Stomach (tissue), 4 donors: ENCODE measurements around the gene LRRIQ1.

Experiments used
- CTCF ChIP-seq, 7 experiments: fragments of 450-650 bp in 4 of 7; fragments of 200-600 bp in 3 of 7; sonication (generic) in 3 of 7; IDR thresholded peaks; one replicate each; pipeline ENCODE4 v1.5.1; 2016 to 2019; ENCODE audit warnings: antibody characterized with exemption in 7 of 7, control low read depth in 2 of 7, mild to moderate bottlenecking in 1 of 7
- POLR2A ChIP-seq, 4 donors: fragments of 450-650 bp; IDR thresholded peaks; one replicate each; pipeline ENCODE4 v1.6.1; 2016; ENCODE audit warnings: antibody characterized with exemption in 4 of 4, control low read depth in 2 of 4, mild to moderate bottlenecking in 1 of 4, moderate library complexity in 1 of 4
- POLR2AphosphoS5 ChIP-seq, 3 donors: sonication (generic); formaldehyde crosslinking; IDR thresholded peaks; one replicate each; pipeline ENCODE4 v1.6.1; 2016; ENCODE audit warnings: antibody characterized with exemption in 3 of 3

DNA sequence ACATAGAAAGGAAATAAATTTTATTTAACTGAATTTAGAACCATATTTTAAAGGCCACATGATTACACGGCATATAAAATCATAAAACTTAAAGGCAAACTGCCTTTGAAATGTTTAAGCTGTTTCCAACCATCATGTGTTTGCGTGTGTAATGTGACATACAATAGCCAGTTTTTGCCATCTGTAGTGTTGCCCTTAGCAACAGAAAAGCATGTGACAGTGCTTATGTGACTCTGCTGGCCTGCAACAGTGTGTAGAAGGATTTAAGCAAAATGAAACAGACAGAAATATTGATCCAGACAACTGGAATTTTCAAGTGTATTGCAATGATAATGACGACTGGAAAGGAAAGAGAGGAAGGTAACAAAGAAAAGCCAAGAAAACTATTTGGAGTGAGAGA lies 49.6 kb upstream of the LRRIQ1 start:
- TF ChIP-seq POLR2A (IDR thresholded peaks at IDR 0.05): no peak
- no peak for TF ChIP-seq CTCF (IDR thresholded peaks at IDR 0.05)
- TF ChIP-seq POLR2AphosphoS5 (IDR thresholded peaks at IDR 0.05): no peak
